H1 (cell line): ENCODE measurements around the gene AGFG1. TPM values are rescaled to one million over a fixed set of nuclear protein-coding genes. Genes with fewer than 3 reads are reported as not detected.

Experiments used
- CTCF ChIA-PET: fragments of 300-600 bp; sonication (Branson Sonifier 250); formaldehyde crosslinking; loops from one replicate; lab custom pipeline; 2021; ENCODE audit not compliant: partially characterized antibody; lab: Charles Lee
- POLR2A ChIA-PET: fragments of 300-600 bp; sonication (Branson Sonifier 250); formaldehyde crosslinking; loops from one replicate; lab custom pipeline; 2021; ENCODE audit warnings: inconsistent platforms; ENCODE audit not compliant: partially characterized antibody; lab: Charles Lee
- DNase-seq, 2 experiments: peaks; one replicate each; pipeline versions ENCODE4 v3.0.0 to v3.0.0-alpha.2; 2010 to 2022; ENCODE audit warnings: low spot score in 2 of 2, low read depth in 1 of 2, mixed read lengths in 1 of 2
- FAIRE-seq: peaks from 2 replicates; lab custom pipeline; 2011; peaks lifted over from hg19 to GRCh38; lab: Jason Lieb, UNC
- H2AFZ ChIP-seq: 2 replicates; pipeline ENCODE4 v1.8.1; 2012; ENCODE audit warnings: low read length, inconsistent platforms
- H2AK5ac ChIP-seq: 2 replicates; pipeline ENCODE4 v1.6.1; 2013; ENCODE audit warnings: low read depth, low read length
- H2BK120ac ChIP-seq: replicated peaks from 2 replicates; pipeline ENCODE3; 2013; ENCODE audit warnings: low read depth, low read length, inconsistent platforms
- H2BK12ac ChIP-seq: 2 replicates; pipeline ENCODE4 v1.6.1; 2013; ENCODE audit warnings: low read depth, low read length
- H2BK15ac ChIP-seq: 2 replicates; pipeline ENCODE4 v1.6.1; 2013; ENCODE audit warnings: low read length
- H2BK20ac ChIP-seq: 2 replicates; pipeline ENCODE4 v1.6.1; 2013; ENCODE audit warnings: low read length
- H2BK5ac ChIP-seq: 2 replicates; pipeline ENCODE4 v1.6.1; 2013; ENCODE audit warnings: low read depth, low read length
- H3K14ac ChIP-seq: 2 replicates; pipeline ENCODE4 v1.6.1; 2013; ENCODE audit warnings: inconsistent platforms; ENCODE audit not compliant: insufficient read length
- H3K18ac ChIP-seq: 2 replicates; pipeline ENCODE4 v1.6.1; 2013; ENCODE audit warnings: low read length; ENCODE audit errors: extremely low read depth
- H3K23ac ChIP-seq: 2 replicates; pipeline ENCODE4 v1.6.1; 2013; ENCODE audit warnings: inconsistent platforms; ENCODE audit not compliant: insufficient read length
- H3K23me2 ChIP-seq: 2 replicates; pipeline ENCODE4 v1.6.1; 2013; ENCODE audit warnings: low read depth, low read length
- H3K27ac ChIP-seq: 2 replicates; pipeline ENCODE4 v1.6.1; 2011; ENCODE audit warnings: low read depth, low read length, inconsistent platforms
- H3K27me3 ChIP-seq, 4 experiments: replicated peaks in 1 of 4; 1 replicate in 1 of 4; 2 replicates in 3 of 4; pipeline versions ENCODE4 v1.6.1 to v1.8.1; 2011 to 2013; ENCODE audit warnings: low read length in 3 of 4, mild to moderate bottlenecking in 3 of 4, inconsistent platforms in 2 of 4, mixed read lengths in 2 of 4, moderate library complexity in 1 of 4; ENCODE audit not compliant: control insufficient read depth in 3 of 4, insufficient read depth in 3 of 4; ENCODE audit errors: extremely low read depth in 1 of 4
- H3K36me3 ChIP-seq, 4 experiments: 2 replicates each; pipeline versions ENCODE4 v1.6.1 to v1.8.1; 2011 to 2013; ENCODE audit warnings: mild to moderate bottlenecking in 4 of 4, low read length in 3 of 4, moderate library complexity in 2 of 4, control low read depth in 1 of 4, inconsistent platforms in 1 of 4; ENCODE audit not compliant: insufficient read depth in 4 of 4, control insufficient read depth in 2 of 4
- H3K4ac ChIP-seq: replicated peaks from 2 replicates; pipeline ENCODE3; 2013; ENCODE audit warnings: low read length, low read depth, mixed read lengths, inconsistent platforms; ENCODE audit not compliant: insufficient read length
- H3K4me1 ChIP-seq, 4 experiments: replicated peaks in 1 of 4; 1 replicate in 1 of 4; 2 replicates in 3 of 4; pipeline versions ENCODE4 v1.6.1 to v1.8.1; 2011 to 2013; ENCODE audit warnings: low read length in 3 of 4, inconsistent platforms in 2 of 4, mixed read lengths in 1 of 4; ENCODE audit not compliant: insufficient read depth in 4 of 4, control insufficient read depth in 3 of 4
- H3K4me2 ChIP-seq, 2 experiments: 2 replicates each; pipeline versions ENCODE4 v1.6.1 to v1.8.1; 2011 to 2013; ENCODE audit warnings: low read depth in 2 of 2, low read length in 2 of 2, control low read depth in 1 of 2, inconsistent platforms in 1 of 2, mild to moderate bottlenecking in 1 of 2; ENCODE audit not compliant: insufficient read depth in 1 of 2
- H3K4me3 ChIP-seq, 4 experiments: fragments of 200-600, 300-600 bp in 1 of 4; sonication (generic), shearing (Covaris generic), sonication (Bioruptor Twin) in 1 of 4; 2 replicates each; pipeline versions ENCODE4 v1.5.1 to v1.8.1; 2011 to 2016; ENCODE audit warnings: low read length in 4 of 4, low read depth in 3 of 4, control low read depth in 2 of 4, inconsistent platforms in 2 of 4, mild to moderate bottlenecking in 2 of 4, mixed read lengths in 1 of 4, moderate library complexity in 1 of 4; ENCODE audit not compliant: insufficient read depth in 2 of 4; ENCODE audit errors: extremely low read depth in 1 of 4
- H3K56ac ChIP-seq: replicated peaks from 2 replicates; pipeline ENCODE3; 2013; ENCODE audit warnings: low read depth, mild to moderate bottlenecking, mixed read lengths, low read length, inconsistent platforms; ENCODE audit not compliant: insufficient read length
- H3K79me1 ChIP-seq: 2 replicates; pipeline ENCODE4 v1.6.1; 2013; ENCODE audit warnings: low read depth, low read length, control low read depth
- H3K79me2 ChIP-seq, 2 experiments: 2 replicates each; pipeline versions ENCODE4 v1.6.1 to v1.8.1; 2012 to 2013; ENCODE audit warnings: low read length in 2 of 2, mild to moderate bottlenecking in 2 of 2, inconsistent platforms in 1 of 2; ENCODE audit not compliant: insufficient read depth in 2 of 2, control insufficient read depth in 1 of 2
- H3K9ac ChIP-seq, 4 experiments: replicated peaks in 1 of 4; 1 replicate in 1 of 4; 2 replicates in 3 of 4; pipeline versions ENCODE4 v1.6.1 to v1.8.1; 2011 to 2013; ENCODE audit warnings: low read depth in 3 of 4, low read length in 3 of 4, control low read depth in 2 of 4, mild to moderate bottlenecking in 2 of 4, moderate library complexity in 2 of 4, inconsistent platforms in 1 of 4; ENCODE audit errors: extremely low read depth in 1 of 4
- H3K9me3 ChIP-seq, 2 experiments: 2 replicates each; pipeline versions ENCODE4 v1.6.1 to v1.8.1; 2012 to 2013; ENCODE audit warnings: mild to moderate bottlenecking in 2 of 2, moderate library complexity in 2 of 2, control low read depth in 1 of 2, inconsistent platforms in 1 of 2, low read depth in 1 of 2, low read length in 1 of 2, mixed read lengths in 1 of 2; ENCODE audit not compliant: insufficient read depth in 2 of 2
- H4K20me1 ChIP-seq, 2 experiments: replicated peaks in 1 of 2; 2 replicates each; pipeline versions ENCODE3 to v1.8.1; 2011 to 2013; ENCODE audit warnings: inconsistent platforms in 2 of 2, low read length in 2 of 2, mild to moderate bottlenecking in 1 of 2; ENCODE audit not compliant: insufficient read depth in 2 of 2, control insufficient read depth in 1 of 2
- H4K5ac ChIP-seq: 2 replicates; pipeline ENCODE4 v1.6.1; 2013; ENCODE audit warnings: low read length, low read depth, mixed read lengths, inconsistent platforms; ENCODE audit not compliant: insufficient read length
- H4K8ac ChIP-seq: 2 replicates; pipeline ENCODE4 v1.8.0; 2013; ENCODE audit warnings: mild to moderate bottlenecking, moderate library complexity, low read length, inconsistent platforms; ENCODE audit not compliant: insufficient read depth; ENCODE audit errors: extremely low read depth
- H4K91ac ChIP-seq: replicated peaks from 2 replicates; pipeline ENCODE3; 2013; ENCODE audit warnings: low read length, mixed read lengths, inconsistent platforms; ENCODE audit not compliant: insufficient read length
- HDAC2 ChIP-seq, 2 experiments: fragments of 300-600 bp in 1 of 2; sonication (generic) in 1 of 2; IDR thresholded peaks; 2 replicates each; pipeline ENCODE4 v1.6.1; 2011 to 2012; ENCODE audit warnings: low read depth in 2 of 2, low read length in 2 of 2, mild to moderate bottlenecking in 2 of 2, moderate library complexity in 2 of 2, borderline replicate concordance in 1 of 2, inconsistent platforms in 1 of 2
- TBP ChIP-seq: IDR thresholded peaks from 2 replicates; pipeline ENCODE4 v1.6.1; 2011; ENCODE audit warnings: low read depth, low read length, improper control_type of control experiment
- polyA plus RNA-seq, 7 experiments: library from polyadenylated mRNA; depleted of rRNA in 3 of 7; stranded (reverse) in 5 of 7; unstranded in 2 of 7; fragments of >200 nt in 5 of 7; fragments of 200-250 nt in 2 of 7; gene quantifications; 1 replicate in 5 of 7; 2 replicates in 1 of 7; 4 replicates in 1 of 7; pipeline versions ENCODE4 v1.2.1 to v1.2.3, GENCODE V29; 2011 to 2013; ENCODE audit warnings: missing spikeins in 2 of 7, mixed read lengths in 2 of 7
- total RNA-seq: library from RNA; stranded (reverse); fragmentation: NEBNext Ultra II Directional; extraction: Animal tissue kit (Norgen Biotek cat#: 25700); gene quantifications from 2 replicates; pipeline ENCODE4 v1.2.1, GENCODE V29; 2021

Gene AGFG1
- total and polyA plus RNA-seq, 2 of the 8 experiments (the other 6 are each of a cell fraction or from before 2014, with no cell fraction given): 102 to 147 TPM

GRCh38 chr2:227582369-227582768, 110.4 kb downstream of the AGFG1 start:
- H2BK12ac ChIP-seq: no peak overlapping the region
- FAIRE-seq (no peak), DNase-seq (no peak)
- H3K9me3 ChIP-seq: peaks cover 12 to 17% of the 10 kb centered on the region in 2 experiments
- H3K18ac ChIP-seq: no peak overlapping the region
- H4K20me1 ChIP-seq: no peaks in the 10 kb centered on the region
- no peak overlapping the region for H3K14ac ChIP-seq
- no peak overlapping the region for H3K56ac ChIP-seq
- H3K27me3 ChIP-seq: no peaks in the 10 kb centered on the region
- H2AK5ac ChIP-seq: no peak overlapping the region
- H4K8ac ChIP-seq: no peak overlapping the region
- ChIA-PET POLR2A (no interaction called here), CTCF (interaction anchor here (1.0 to 1.1 kb wide), 2 partner anchors 13 to 177 kb away, joined by 3 to 4 read pairs; no protein-coding TSS in a partner anchor)
- H3K79me1 ChIP-seq: no peaks in the 10 kb centered on the region
- no peak overlapping the region for H4K5ac ChIP-seq
- H3K4me1 ChIP-seq: no peaks in the 10 kb centered on the region
- H2BK120ac ChIP-seq: no peak overlapping the region
- H3K23me2 ChIP-seq: no peaks in the 10 kb centered on the region; the same call in 1 of the 2 replicates
- no peak overlapping the region for H3K9ac ChIP-seq
- H3K4me3 ChIP-seq: no peak overlapping the region
- H3K4ac ChIP-seq: no peak overlapping the region
- no peaks in the 10 kb centered on the region for H3K79me2 ChIP-seq
- no peak overlapping the region for H4K91ac ChIP-seq
- H2BK5ac ChIP-seq: no peak overlapping the region
- no peak overlapping the region for H3K23ac ChIP-seq
- no peak overlapping the region for H2BK15ac ChIP-seq
- no peak overlapping the region for H3K4me2 ChIP-seq
- no peak overlapping the region for H3K27ac ChIP-seq
- H2AFZ ChIP-seq: no peak overlapping the region
- no peaks in the 10 kb centered on the region for H3K36me3 ChIP-seq
- no peak overlapping the region for H2BK20ac ChIP-seq
- TF ChIP-seq TBP: no peak
- TF ChIP-seq HDAC2 (IDR thresholded peaks at IDR 0.05; ENCODE audit: borderline replicate concordance in 1 of 2, low read depth in 2 of 2, low read length in 2 of 2): no peak
